WERI-Rb-1 (cell line): ENCODE measurements around the gene ZNF774.
"Not testable (repeated sequence)": the region's sequence is repeated elsewhere in the genome, so short reads cannot be mapped to it uniquely, and the experiment has no call there.

Experiments used
- DNase-seq: peaks from one replicate; pipeline ENCODE4 v3.0.0-alpha.2; 2020
- H3K27ac ChIP-seq: fragments of 250-450 bp; sonication (Bioruptor Pico); 2 replicates; pipeline ENCODE4 v1.5.1; 2020; ENCODE audit warnings: mild to moderate bottlenecking, moderate library complexity
- H3K27me3 ChIP-seq: fragments of 250-450 bp; sonication (Bioruptor Pico); 2 replicates; pipeline ENCODE4 v1.5.1; 2021; ENCODE audit warnings: mild to moderate bottlenecking, low read depth, moderate library complexity; ENCODE audit not compliant: insufficient read depth, severe bottlenecking
- H3K36me3 ChIP-seq: fragments of 250-450 bp; sonication (Bioruptor Pico); 2 replicates; pipeline ENCODE4 v1.5.1; 2020; ENCODE audit warnings: mild to moderate bottlenecking, moderate library complexity
- H3K4me3 ChIP-seq: 2 replicates; pipeline ENCODE4 v1.5.1; 2011; ENCODE audit warnings: low read depth, mild to moderate bottlenecking, control low read depth, low read length
- H3K9me3 ChIP-seq: fragments of 250-450 bp; sonication (Bioruptor Pico); 2 replicates; pipeline ENCODE4 v1.5.1; 2021; ENCODE audit warnings: mild to moderate bottlenecking, moderate library complexity; ENCODE audit not compliant: severe bottlenecking
- CTCF ChIP-seq: IDR thresholded peaks from 2 replicates; pipeline ENCODE4 v1.5.1; 2011; ENCODE audit warnings: low read depth, mild to moderate bottlenecking, control low read depth, inconsistent platforms, low read length

Gene ZNF774

GRCh38 chr15:90408657-90409056 is 56.6 kb downstream of the ZNF774 start:
- no peaks in the 10 kb centered on the region; the same call in 1 of the 2 replicates for H3K36me3 ChIP-seq
- TF ChIP-seq CTCF: no peak
- no peak overlapping the region for H3K4me3 ChIP-seq
- no peak for DNase-seq
- no peaks in the 10 kb centered on the region for H3K27me3 ChIP-seq
- no peak overlapping the region for H3K27ac ChIP-seq
- no peaks in the 10 kb centered on the region for H3K9me3 ChIP-seq

GRCh38 chr15:90409587-90409986 is 57.5 kb downstream of the ZNF774 start:
- not testable (repeated sequence) for H3K27ac ChIP-seq, H3K9me3 ChIP-seq, H3K36me3 ChIP-seq, H3K27me3 ChIP-seq, H3K4me3 ChIP-seq, DNase-seq

DNA sequence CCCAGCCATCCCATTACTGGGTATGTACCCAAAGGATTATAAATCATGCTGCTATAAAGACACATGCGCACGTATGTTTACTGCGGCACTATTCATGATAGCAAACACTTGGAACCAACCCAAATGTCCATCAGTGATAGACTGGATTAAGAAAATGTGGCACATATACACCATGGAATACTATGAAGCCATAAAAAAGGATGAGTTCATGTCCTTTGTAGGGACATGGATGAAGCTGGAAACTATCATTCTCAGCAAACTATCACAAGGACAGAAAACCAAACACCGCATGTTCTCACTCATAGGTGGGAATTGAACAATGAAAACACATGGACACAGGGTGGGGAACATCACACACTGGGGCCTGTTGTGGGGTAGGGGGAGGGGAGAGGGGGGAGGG is 58.2 kb downstream of the ZNF774 start:
- not testable (repeated sequence) for H3K27me3 ChIP-seq, H3K27ac ChIP-seq, H3K36me3 ChIP-seq, H3K9me3 ChIP-seq, H3K4me3 ChIP-seq, DNase-seq

DNA sequence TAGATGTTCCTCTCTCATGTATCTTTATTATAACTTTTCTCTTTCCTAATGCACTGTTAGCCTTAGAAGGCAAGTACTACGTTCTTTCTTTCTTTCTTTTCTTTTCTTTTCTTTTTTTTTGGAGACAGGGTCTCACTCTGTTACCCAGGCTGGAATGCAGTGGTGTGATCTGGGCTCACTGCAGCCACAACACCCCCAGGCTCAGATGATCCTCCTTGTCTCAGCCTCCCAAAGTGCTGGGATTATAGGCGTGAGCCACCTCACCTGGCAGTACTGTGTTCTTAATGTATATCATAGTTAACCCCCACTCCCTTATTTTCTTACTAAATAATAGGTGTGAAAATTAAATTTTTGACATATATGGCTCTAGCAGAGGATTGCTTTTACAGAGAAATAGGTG is 59.1 kb downstream of the ZNF774 start:
- Histone ChIP-seq H3K36me3 (no peaks in the 10 kb centered on the region; the same call in 1 of the 2 replicates), H3K9me3 (no peaks in the 10 kb centered on the region), H3K4me3 (no peak overlapping the region), H3K27ac (no peak overlapping the region), H3K27me3 (no peaks in the 10 kb centered on the region)
- TF ChIP-seq CTCF: no peak
- no peak for DNase-seq
